ENCODE results near the gene RAD51D.

RAD51D gene

DNA sequence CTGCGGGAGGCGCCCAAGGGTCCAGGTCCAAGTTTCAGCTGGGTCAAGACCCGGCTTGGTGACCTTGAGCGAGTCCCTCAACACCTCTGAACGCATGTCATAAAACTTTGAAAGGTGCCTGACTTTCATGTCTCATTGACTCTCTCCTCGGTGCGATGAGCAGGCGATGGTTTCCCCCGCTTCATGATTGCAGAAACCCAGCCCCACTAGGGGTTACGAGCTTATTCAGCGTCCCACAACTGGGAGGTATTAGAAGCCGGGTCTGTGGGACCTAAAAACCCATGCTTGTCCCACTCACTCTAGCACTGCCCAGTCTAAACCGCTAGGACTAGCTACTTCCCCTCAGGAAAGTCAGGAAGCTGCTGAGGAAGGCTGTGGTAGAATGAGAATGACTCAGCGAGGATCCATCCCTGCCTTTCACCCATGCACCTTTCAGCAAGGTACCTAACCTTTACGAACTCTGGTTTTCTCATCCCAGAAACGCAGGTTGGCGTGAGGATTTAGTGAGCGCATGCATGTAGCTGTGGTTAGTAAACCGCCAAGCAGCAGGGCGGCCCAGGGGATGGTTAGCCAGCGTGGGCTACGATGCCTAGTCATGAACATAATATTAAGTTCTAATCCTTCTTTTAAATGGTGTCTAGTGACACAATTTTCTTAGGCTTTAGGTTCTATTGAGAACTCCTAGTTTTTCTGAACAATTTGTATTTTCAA, 29.9 kb downstream of the RAD51D start:
- no peak for FAIRE-seq

DNA sequence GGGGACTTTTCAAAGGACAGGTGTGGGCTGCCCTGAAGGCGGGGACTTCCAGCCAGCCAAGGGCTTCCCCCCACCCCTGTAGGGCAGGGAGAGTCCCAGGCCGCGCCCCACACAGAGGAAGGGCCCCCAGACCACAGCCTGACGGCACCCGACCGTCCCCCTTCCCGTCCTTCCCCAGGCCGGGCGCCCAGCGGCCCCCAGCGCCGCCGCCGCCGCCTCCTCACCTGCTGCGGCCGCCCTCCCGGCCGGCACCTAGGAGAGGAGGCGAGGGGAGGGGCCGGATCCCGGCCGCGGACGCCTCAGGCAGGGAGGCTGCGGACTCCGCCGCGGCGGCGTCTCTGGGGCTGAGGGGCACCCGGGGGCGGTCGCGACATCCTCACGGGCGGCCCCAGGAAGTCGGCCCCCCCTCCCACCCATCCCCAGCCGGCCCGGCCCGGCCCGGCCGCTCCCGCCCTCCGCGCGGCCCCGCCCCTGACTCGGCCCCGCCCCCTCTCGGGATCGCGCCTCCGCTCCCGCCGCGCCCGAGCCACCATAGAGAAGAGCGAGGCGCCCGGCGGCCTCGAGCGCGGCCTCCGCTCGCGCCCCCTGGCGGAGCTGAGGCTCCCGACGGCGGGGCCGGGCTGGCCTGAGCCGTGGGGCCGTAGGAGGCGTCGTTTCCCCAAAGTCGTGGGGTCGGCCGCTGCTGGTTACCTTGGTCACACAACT, 30.6 kb downstream of the RAD51D start:
- no peak for FAIRE-seq

DNA sequence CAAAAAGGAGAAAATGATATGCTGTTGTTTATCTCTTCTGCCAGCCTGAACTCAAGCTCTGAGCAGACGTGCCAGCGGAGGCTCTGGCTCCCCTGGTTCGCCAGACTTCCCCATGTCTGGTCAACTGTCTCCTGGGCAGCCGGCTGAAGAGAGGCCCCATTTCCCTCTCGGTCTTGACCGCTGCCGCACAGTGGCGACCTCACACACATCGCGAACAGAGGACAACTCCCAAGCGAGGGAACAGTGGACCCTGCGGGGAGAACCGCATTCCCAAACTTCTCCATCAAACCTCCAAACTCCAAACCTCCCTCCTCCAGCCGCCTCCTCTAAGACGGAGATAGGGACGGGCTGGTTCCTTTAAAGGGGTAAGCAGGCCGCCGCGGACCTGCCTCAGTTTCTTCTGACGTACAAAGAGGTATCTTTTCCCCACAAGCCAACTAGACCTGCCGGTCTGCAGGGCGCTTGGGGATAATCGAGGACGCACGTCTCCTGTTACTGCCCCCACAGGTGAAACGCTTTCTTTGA, 31.2 kb downstream of the RAD51D start:
- no peak for FAIRE-seq

DNA sequence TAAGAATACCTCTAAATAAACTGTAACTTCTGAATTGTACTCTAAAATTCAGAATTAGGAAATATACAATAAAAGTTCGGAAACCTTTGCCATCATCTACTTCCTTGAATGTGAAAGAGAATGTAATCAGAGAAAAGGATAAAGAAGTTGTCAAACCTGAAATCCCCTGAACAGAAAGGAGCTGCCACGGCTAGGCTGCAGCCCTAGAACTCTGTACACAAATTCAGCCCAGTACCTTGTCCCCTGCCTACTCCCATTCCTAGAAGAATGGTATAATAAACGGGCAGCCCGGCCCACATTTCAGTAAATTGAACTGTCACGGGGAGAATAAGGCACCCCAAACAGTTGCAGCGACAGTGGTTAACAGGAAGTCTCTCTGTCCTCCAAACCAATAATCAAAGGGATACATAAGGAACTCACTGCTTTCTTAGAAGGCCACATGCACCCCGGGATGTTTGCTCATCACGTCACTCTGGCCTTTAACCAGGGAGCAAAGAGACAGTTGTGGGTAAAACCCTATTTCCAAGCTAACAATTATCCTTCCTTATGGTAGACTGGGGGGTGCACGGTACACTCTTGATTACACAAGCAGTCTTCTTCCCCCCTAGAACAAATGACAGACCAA, 31.8 kb downstream of the RAD51D start:
- no peak for FAIRE-seq

DNA sequence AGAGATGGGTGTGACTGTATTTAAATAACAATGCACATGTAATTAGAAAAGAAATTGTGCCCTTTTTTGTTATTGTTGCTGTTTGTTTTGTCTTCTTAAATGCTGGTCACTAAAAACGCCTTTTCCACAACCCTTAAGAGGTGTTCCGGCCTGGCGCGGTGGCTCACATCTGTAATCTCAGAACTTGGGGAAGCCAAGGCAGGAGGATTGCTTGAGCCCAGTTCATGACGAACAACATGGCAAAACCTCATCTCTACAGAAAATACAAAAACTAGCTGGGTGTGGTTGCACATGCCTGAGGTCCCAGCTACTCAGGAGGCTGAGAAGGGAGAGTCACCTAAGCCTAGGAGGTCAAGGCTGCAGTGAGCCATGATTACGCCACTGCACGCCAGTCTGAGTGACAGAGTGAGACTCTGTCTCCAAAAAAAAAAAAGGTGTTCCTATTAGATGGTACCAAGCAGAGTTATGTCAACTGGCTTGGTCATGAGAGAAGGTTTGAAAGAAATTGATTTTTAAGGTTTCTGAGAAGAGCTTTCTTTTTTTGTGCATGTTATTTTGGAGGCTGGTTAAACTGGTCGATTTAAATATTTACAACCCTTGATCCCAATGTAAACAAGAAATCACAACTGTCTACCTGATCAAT, 32.6 kb downstream of the RAD51D start:
- no peak for FAIRE-seq

DNA sequence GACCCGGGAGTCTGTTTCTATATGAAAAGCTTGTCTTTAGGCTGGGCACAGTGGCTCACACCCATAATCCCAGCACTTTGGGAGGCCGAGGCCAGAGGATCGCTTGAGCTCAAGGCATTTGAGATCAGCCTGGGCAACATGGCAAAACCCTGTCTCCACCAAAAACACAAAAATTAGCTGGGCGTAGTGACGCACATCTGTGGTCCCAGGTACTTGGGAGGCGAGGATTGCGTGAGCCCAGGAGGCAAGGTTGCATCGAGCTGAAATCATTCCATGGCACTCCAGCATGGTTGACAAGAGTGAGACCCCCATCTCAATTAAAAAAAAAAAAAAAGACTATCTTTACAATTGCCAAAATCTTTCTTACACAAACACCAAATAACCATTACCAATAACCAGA, 33.5 kb downstream of the RAD51D start:
- FAIRE-seq = no peak

DNA sequence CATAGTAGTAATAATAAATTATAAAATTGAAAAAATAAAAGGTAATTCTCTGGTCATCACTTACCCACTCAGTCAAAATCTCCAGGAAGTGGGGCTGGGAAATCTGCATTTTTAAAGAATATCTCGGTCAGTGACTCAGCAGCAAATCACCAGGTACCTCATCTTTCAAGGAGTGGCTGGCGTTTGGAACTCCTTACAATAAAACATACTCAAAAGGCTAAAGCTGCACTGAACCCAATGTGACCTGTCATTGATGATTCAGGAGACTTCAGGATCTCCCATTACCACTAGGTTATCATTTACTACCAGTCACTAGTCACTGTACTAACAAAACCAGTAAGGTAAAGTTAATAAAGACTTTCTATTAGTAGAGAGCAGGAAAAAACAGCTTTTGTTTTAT, 34.7 kb downstream of the RAD51D start:
- FAIRE-seq = no peak

DNA sequence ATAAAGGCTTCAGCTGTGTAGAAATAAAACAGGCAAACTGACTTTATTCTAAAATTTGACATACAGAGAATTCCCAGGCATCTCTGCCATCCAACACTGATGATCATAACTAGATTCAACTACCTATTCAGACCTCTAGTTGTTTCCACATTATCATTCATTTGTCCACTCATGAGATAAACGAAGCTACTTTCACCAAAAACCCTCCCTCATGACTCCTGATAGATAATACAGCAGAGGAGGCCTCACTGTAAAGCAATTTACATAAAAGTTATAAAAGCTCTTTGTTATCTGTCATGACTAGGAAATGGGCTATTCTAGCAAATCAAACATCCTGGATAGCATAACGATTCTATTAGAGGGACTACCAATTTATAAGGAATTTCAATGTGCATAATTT, 36.6 kb downstream of the RAD51D start:
- FAIRE-seq = no peak

DNA sequence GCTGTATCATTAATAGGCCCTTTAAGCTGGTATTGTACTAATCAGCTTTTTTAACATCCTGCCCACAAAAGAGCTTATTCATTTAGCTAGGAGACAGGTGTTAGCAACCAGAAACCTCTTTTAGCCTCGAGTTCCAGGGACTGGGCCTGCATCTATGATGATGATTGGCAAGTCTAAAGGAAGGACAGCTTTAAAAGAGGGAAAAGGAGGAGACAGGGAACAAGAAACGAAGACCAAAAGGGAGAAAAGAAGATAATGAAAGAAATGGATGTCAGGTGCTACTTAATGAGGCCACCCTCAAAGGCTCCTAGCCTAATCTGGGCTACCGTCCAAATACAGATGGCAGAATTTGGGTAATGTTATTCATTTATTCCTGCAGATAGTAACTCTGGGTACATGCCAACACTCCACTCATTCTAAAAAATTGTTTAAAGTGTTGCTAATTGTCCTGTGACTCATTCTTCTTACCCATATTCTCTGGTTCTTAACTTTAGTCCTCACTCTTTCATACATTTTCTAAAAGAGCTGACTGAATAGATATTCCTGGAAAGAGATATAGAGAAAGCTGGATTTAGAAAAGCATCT, 37.5 kb downstream of the RAD51D start:
- no peak for FAIRE-seq

DNA sequence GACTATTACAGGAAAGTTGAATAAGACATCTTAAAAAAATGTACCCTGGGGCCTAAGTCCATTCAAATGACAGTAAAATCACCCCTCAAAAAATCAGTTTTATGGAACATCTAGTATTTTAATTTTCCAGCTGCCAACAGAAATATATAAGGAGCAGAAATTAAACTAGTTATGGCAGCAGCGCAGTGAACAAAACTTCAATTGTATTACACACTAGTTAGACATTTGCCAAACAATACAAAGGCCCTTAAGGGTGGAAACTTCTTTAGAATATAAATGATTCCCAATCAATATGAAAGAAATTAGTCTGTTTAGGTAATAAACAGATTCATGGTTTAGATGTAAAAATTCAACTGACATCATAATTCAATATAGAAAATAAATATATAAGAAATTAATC, 38.0 kb downstream of the RAD51D start:
- FAIRE-seq = no peak

DNA sequence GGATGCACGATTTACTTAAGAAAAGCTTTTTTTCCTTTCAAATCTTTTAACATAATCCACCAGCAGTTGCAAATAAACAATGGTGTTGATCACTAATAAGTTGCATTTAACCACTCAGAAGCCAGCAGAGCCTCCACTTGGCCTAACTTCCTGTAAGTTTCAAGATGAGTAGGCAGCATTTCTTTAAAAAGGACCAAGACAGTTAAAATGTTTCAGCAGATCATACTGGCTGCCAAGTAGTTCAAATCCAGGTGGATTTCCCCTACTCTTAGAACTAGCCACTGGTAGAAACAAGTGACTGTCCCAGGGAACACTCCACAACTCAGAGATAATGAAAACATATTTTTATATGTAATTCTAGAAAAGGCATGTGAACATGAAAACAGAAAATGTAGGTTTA, 39.1 kb downstream of the RAD51D start:
- FAIRE-seq = no peak

DNA sequence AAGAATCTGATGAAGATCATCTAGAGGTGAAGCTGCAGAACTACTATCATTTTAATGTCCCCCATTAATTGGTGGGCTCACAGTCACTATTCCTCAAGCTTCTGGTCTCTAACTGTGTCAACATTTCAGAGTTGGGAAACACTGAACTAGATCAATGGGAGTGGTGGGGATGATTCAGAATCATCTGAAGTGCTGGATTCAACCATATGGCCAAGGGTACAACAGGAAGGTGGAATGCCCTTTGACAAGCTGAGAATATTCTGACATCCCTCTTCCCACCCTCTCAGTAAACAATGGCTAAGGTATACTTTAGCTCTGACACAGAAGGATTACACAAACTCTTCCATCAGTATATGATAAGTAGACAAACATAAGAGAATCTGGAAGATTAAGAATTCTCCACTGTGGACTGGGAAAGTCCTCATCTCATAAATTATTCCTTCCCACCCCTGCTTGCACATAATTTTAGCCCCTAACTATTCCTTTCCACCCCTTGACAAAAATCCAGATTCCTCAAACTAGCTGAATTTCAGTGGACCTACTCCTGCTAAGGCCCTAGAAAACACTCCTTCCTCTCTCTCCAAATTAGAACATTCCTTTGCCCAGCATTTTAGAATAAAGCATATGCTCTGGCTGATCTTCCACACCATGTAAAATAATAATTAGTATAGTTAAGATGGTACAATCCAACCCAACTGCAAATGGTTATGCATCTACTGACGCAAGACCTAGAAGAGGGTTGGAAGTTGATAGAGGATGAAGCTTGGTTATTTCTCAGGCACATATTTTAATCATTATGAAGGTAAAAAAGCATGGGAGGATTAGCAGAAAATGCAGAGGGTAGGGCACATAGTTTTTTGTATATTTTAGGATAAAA, 39.9 kb downstream of the RAD51D start:
- FAIRE-seq = no peak

DNA sequence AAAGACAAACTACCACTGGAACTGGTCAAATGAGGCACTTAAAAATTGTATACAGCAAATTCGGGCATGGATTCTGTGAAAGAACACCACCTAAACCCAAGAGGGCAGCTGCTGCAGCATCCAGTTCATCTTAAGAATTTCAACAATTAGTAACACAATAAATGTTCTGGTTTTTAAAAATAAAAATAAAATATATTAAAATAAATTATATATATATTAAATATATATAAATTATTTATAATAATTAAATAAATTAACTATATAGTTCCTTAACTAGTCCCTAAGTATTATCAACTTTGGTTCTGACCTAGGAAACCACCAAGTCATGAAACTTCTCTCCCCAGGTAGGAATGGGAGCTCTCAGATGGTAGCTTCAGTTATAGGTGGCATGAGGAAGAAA, 42.8 kb downstream of the RAD51D start:
- FAIRE-seq = no peak

DNA sequence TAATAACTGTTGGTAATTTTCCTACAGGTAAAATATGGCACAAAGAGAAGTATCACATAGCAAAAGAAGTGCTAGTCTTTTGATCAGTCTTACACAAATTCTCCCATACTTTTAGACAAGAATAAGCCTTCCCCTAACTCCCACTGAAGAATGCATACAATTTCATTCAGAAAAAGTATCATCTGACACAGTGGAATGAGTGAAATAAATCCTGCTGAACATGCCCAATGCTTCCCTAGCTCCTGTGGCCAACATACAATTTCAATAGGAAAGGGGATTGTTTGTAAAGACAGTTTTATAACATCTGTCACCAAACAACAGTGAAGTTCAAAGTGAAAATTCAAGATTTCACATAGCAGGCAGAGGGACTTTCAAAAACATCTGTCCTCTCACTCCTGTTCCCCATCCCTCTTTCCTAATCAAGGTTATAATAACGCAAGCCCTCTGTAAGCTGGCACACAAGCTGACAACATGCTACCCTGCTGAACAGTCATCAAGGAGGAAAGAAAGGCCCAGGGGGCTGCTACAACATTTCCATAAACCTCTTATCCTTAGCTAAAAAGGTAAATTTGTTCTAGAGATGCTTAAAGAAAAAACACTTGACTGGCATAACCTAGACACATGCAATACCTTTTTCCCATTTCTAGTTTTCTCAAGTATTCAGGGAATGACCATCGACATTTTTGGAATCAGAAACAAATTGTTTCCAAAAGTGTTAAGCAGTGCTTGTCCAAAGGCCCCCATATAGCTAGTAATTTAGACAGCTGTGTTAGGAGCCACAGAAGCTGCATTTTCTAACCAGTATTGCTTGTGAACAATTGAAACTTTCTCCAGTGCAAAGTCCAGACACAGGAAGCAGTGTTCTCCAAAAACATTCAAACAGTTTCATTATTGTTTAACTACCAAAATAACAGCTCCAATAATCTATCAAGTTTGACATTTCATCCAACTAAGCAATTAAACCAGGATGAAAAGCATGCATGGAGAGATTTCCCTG, 44.7 kb downstream of the RAD51D start:
- no peak for FAIRE-seq

DNA sequence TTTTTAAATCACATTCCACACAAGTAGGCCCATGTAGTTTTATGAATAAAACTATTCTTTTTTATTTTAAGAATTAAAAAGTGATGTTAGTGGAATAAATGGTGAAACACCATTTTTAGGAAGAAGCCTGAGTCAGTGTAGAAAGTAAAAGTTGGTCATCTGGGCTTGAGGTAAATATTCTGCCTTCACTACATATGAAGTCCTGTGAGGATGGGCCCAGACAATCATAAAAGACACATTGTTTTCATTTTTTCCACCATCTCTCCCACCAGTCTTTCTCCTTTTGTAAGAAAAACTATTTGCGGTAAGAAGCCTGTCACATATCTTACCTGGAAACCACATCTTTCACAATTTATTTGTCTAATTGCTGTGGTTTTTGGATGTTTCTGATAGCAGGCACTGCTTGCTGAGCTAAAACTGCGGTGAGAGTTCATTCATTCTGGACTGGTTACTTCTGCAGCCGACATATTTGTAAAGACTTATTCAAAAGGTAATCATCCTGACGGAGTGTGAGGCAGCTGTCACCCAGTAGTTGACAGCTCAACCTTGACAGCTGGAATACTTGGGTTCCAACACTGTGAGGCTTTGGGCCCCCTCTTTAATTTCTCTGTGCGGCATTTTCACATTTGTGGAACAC, 45.6 kb downstream of the RAD51D start:
- no peak for FAIRE-seq

DNA sequence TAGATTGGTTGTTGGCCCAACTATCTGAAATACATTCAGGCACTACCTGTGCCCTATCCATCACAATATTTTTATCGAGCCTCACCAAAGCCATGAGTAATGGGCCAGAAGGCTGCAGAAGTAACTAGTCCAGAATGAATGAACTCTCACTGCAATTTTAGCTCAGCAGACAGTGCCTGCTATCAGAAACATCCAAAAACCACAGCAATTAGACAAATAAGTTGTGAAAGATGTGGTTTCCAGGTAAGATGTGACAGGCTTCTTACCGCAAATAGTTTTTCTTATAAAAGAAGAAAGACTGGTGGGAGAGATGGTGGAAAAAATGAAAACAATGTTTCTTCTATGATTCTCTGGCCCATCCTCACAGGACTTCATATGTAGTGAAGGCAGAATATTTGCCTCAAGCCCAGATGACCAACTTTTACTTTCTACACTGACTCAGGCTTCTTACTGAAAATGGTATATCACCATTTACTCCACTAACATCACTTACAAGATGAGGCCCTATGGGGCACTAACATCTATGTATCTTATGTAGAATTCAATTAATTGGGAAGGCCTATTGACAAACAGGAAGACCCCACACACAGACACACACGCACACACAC, 46.4 kb downstream of the RAD51D start:
- FAIRE-seq = no peak

DNA sequence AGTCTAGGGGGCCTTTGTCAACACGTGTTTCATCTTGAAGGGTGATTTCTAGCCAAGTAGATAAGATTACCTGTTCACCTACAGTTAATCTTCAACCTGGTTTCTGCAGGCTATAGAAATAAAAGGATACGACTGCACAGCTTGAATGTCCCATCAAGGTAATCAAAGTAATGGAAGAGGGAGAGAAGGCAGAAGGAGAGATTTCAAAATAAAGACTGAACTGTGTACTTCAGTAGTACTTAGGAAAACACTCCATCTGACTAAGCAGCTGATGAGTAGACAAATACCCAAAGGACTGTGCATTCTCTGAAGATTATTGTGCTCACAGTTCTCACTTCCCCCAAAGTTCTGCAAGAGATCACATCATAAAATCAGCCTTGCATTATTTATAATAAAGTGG, 50.3 kb downstream of the RAD51D start:
- no peak for FAIRE-seq

DNA sequence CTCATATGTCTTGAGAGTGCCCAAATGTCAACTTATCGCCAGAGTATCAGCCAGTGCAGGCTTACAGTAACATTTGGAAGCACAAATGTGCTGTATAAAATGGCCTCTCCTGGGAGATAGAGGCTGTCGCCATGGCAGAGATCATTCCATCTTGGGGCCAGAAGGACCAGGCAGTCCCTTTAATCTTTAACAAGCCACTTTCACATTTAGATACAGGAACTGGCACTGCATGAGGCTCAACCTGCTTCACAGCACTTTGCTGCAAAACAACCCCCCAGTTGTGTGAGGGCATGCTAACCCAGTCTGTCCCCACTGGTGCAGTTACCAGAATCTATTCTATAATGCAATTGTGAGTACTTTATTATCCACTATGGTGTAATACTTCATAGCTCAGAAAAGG, 51.4 kb downstream of the RAD51D start:
- no peak for FAIRE-seq

DNA sequence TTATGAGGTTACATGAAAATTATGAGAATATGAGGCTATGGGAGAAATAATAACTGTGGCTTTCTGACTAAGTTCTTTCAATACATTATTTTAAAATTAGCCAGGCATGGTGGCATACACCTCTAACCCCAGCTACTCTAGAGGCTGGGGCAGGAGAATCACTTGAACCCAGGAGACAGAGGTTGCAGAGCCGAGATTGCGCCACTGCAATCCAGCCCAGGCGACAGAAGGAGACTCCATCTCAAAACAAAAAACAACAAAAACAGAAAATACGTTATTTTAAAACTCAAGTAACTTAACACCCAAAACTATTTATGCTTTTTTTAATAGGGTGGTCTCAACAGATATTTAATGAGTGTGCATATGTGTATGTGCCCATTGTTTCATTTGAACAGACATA, 53.8 kb downstream of the RAD51D start:
- FAIRE-seq = no peak

Measured in TTC549 (cell line).